B cell (primary cell): ENCODE data around the gene RIC8B.

Source experiments
- CTCF ChIP-seq: fragments of 200-600 bp; IDR thresholded peaks from one replicate; pipeline ENCODE4 v1.8.0; 2022; ENCODE audit warnings: antibody characterized with exemption, mild to moderate bottlenecking
- EZH2 ChIP-seq: IDR thresholded peaks from 2 replicates; pipeline ENCODE4 v1.6.1; 2012; ENCODE audit warnings: borderline replicate concordance, low read depth, mild to moderate bottlenecking, moderate library complexity, low read length; ENCODE audit not compliant: insufficient read depth, poor library complexity, severe bottlenecking

DNA sequence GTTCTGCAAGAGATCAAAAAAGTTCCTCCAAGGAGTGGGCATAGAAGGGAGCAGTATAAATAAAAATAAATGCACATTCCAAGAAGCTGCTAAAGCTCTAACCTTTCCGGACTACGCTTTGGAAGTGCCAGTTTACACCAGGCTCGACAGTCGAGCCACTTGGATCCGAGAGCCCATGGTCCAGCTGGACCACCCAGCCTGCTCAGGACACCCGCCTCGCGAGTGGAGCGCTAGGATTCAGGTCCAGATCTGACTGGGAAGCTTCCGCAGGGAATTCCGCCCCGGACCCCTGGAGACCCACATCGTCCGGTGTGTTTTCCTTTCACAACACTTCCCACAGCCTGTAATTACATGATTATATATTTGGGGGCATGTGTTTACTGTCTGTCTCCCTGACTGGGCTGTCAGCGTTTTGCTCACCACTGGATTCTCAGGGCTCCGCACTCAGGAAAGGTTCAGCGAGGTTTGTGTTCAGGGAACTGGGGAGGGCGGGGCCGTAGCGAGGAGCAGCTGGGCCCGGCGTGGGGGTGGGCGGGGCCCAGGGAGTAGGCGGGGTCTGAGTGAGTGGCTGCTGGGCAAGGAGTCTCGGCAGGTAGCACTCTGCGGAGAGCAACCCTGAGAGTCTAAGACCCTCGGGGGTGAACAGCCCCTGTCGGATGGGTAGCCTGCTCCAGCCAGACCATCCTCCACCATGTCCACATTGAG lies 128.9 kb downstream of the RIC8B start:
- no peak for TF ChIP-seq CTCF
- TF ChIP-seq EZH2: no peak
